GM19351 (cell line): Measurements from ENCODE around the gene SULT1B1.
"Not testable (repeated sequence)": the region's sequence is repeated elsewhere in the genome, so short reads cannot be mapped to it uniquely, and the experiment has no call there.

ENCODE experiments used
- ATAC-seq: cut with Tn5 transposase; IDR thresholded peaks from one replicate; pipeline ENCODE4 v1.9.1; 2021; ENCODE audit warnings: mild to moderate bottlenecking, moderate library complexity; ENCODE audit not compliant: unreplicated experiment

Gene SULT1B1

DNA sequence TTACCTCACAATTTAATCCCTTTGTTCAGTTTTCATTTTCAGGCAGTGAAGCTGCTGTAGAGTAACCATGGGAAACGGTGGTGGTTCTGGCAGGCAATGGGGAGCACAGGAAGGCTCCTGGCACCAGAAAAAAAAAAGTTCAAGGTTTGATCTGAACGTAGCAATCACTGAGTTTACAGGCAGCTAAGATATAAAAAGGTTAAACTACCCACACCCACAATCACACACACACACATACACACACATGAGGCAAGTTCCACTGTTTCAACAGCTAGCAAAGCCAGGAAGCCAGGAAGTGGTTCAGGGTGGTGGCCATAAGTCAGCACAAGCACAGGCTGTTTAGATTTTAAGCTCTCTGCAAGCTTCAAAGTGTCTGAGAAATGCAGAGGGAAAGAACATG is at the start of gene SULT1B1:
Gene SULT1B1 (minus strand): TSS at position 166 of the 400 bp plus-strand sequence. CDS start 5,403 bp downstream, outside the sequence.
- ATAC-seq, result no peak

DNA sequence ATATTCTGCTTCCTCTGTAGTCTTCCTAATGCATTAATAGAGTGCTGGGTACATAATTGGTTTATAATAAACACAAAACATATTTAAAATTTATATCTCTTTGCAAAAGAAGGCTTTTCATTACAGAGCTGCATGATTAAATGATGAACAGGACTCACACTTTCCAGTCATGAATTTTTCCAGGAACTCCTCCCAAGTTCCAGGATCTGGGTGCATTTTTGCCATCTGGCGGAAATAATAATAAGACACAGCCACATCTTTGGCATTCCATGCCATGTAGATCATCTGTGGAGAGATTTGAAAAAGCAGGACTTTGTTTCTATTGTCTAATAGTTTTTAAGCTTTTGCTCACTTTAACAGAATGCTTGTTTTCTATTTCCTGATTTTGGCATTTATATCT is 40.2 kb upstream of the SULT1B1 start:
- ATAC-seq, result no peak

DNA sequence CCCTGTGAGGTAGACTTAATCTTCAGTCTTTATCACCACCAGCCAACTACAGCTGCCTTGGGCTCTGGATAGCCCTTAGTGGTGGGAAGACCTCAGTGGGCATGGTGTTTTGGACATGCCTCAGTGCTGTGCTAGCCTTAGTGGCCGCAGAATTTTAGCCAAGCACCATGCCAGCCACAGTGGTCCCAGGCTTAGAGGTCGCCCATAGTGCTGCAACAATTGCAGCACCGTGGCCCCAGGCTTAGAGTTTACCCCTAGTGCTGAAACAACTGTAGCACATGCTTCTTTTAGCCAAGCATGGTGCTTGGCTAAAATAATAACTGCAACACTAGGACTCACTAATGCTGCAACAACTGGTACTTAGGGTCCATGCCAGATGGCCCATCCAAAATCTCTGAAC is 38.9 kb upstream of the SULT1B1 start:
- no peak for ATAC-seq

DNA sequence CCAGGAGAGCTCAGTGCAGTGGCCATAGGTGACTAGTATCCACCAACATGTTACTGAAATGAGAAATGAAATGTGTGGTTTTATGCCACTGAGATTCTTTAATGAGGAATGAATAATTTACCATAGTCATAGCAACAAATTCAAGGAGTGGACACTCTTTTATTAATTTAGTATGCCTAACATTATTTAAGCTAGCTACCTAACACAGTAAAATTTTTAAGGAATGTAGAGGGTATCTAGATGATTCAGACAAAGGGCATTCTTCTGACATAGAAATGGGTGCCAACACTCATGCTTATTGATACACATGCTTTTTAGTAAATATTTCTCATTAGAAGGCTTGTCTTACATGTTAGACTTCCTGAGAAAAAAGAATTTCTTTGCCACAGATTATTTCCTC is 33.3 kb upstream of the SULT1B1 start:
- ATAC-seq, result no peak

DNA sequence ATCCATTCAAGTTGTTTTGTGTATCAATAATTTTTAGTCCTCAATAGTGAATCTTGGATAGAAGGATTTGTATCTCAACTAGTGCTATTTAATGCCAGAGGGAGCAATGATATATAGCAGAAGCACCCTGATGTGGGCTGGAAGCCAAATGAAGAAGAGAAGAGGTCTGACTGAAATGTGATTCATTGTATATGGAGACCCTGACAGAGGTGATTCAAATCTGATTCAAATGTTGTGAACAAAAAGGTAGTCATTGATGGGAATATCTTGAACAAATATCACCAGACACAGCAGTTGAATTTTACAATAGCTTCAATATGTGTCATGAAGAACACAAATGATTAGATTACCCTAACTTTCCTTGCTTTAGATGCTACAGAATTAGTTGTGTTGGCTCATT is 27.5 kb upstream of the SULT1B1 start:
- ATAC-seq, result no peak

DNA sequence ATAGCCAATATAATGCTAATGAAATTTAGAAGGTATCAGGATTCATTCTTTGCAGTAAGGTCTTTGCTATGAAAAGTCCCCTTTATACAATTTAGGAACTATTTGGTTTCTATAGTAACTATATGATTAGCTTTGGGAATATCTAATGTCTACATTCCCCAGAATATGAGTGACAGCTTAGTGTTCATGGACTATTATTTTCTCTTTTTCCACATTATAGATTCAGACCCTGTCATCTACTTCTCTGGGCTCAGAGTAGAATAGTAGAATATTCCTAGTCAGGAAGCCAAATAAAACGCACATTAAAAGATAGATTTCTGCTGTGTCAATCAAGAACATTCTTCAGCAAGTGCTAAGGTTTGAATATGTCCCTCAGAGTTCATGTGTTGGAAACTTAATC is 26.1 kb upstream of the SULT1B1 start:
- ATAC-seq, result no peak

DNA sequence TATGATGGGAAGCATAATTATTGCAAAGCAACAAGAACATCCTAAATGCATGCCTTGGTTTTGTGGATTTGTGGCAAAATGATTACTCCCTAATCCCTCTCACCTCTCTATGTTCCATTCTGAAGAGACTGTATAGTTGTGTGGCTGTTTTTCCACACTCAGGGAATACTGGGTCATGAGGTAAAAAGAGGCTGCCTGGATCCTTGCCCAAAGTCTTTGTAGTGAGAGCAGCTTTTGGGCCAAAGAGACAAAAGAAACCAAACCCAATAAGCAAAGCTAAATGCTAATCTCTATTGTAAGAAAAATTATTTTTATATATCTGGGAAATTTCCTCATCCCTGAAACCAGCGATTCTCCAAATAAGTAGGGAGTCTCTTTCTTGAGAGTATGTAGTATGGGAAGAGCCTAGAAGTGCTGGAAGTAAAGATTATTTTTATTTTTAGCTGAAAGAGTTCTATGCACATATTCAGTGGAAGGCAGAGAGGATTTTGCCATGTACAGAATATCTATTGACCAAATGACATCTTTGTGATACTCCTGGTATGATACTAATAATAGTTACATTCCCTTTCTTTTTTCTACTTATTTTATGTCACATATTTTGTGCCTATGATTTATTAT is 24.9 kb upstream of the SULT1B1 start:
- ATAC-seq, result no peak

DNA sequence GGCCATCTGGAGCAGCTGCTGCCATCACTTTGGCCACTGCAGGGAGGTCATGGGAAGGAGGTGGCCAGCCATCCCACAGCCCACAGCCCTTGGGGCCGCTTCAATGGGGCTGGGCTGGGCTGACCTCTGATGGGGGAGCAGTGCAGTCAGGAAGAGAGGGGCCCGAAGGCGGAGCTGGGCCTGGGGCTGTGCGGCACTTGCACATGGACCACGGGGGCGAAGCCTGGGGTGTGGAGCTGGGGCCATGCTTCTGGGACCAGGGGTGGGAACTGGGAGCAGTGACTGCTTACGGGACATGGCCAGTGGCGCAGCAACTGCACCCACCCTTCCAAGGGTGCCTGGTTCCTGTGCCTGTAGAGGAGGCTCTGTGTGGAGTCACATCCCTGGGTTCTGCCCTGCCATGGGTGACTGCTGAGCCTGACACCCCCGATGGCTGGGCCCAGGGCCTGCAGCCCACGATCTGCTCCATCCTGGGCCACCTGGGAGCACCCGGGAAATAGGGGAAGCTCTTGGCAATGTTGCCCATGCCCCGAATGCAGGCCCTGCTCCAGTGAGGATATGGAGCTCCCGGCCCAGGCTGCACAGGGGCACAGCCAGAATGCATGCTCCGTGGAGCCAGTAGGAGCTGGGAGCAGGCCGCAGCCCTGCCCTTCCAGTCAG is 22.4 kb upstream of the SULT1B1 start:
- no peak for ATAC-seq

DNA sequence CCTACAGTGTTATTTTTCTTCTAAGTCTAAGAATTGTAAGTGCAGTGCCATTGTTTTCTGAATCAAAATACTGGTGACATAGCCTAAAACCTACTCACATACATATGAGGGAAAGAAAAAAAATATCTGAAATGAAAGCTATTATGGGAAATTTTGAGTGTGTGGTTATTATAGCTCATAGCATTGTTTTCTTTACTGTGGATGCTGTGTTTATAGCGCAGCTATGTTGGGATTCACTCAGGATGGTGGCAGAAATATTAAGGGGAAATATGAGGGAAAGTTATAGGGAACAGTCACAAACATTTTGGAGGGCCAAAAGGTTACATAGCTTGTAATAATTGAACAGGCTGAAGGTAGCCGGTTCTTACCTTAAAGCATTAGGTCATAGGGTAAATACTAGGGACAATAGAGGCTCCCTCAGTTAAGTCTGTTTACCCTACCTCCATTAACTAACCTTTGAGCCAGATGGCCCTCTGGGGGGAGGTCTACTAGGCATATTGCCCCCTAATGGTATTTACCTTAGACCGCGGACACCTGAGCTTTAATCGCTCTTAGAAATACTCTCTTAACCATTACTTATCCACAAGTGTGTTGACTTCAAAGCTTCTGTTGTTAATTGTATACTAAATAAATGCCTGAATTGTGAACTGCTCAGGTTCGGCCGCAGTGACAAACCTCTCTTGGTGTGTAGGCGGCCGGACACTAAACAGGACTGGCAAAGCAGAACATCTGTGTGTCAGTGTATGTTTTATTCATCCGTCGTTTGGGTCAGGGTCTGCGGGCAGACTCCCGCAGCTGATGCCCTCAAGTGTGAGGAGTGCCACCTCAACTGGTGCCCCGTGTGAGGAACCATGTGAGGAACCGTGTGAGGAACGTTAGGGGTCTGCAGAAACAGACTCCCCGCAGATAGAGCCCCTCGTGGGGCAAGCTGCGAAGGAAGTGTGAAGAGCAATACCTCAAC is 21.3 kb upstream of the SULT1B1 start:
- ATAC-seq, result no peak

DNA sequence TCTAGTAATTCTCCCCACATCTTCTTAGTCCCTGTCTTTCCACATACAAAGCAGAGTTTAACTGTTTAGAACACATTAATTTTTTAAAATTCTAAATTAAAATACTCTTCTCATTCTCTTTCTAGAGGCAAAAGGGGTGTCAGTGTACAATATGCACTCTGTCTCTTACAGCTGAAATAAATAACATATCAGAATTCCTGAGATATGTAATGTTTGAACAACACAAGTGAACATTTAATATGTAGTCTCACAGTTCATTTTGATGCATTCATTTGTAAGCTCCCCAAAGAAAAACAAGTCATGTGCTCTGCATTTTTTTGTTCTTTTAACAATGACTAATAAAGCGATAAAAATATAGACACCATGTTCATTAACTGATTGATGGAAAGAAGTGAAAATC is 19.7 kb upstream of the SULT1B1 start:
- ATAC-seq, result no peak

DNA sequence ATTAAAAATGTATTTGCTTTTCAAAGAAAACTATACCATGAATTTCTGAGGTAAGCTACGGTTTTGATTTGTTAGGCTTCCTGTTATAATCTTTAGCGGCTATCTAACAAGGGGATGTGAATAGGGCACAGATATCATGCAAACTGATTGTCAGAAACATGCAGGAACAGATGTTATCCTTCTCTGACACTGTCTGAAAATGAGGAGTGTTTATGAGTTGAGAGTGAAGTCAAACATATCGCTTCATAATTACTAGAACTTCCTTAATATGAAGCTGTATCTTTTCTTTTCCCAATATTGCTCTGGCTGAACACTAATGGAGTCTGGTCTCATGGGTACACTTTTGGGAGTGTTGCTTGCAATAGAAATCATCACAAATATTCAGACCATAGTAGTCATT is 16.3 kb upstream of the SULT1B1 start:
- no peak for ATAC-seq

DNA sequence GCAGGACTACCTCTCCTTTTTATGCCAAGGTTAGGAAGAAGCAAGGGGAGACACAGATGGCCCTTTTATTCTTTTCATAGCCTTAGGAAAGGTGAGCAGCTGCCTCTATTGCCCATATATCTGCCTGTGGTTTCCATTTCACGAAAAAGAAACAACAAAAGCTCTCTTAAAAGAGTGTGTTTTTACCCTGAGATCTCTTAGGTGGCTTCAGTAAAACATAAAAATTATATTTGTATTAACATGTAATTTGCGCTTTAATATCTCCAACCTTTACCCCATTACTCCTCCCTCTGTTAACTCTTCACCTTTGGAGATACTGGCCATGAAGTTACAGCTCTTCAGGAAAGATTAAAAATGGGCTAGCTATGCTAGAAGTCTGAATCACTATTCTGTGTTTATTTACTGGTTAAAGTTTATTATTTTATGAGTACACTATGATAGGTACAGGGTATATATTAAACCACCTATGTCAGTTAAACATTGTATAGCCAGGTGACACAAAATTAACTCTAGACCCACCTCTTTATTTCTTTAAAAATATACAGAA is 15.0 kb upstream of the SULT1B1 start:
- no peak for ATAC-seq

DNA sequence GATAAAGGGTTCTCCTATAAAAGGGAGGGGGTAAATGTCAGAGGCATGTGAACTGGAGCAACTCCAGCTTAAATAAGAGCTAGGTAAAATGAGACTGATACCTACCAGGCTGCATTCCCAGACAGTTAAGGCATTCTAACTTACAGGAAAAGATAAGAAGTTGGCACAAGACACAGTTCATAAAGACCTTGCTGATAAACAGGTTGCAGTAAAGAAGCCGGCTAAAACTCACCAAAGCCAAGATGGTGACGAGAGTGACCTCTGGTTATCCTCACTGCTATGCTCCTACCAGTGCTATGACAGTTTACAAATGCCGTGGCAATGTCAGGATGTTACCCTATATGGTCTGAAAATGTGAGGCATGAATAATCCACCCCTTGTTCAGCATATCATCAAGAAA is 13.1 kb upstream of the SULT1B1 start:
- no peak for ATAC-seq

DNA sequence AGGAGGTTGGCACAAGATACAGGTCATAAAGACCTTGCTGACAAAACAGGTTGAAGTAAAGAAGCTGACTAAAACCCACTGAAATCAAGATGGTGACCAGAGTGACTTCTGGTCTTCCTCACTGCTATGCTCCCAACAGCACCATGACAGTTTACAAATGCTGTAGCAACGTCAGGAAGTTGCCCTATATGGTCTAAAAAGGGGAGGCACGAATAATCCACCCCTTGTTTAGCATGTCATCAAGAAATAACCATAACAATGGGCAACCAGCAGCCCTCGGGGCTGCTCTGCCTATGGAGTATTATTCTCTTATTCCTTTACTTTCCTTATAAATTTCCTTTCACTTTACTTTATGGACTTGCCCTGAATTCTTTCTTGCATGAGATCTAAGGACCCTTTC is 8.1 kb upstream of the SULT1B1 start:
- not testable (repeated sequence) for ATAC-seq

DNA sequence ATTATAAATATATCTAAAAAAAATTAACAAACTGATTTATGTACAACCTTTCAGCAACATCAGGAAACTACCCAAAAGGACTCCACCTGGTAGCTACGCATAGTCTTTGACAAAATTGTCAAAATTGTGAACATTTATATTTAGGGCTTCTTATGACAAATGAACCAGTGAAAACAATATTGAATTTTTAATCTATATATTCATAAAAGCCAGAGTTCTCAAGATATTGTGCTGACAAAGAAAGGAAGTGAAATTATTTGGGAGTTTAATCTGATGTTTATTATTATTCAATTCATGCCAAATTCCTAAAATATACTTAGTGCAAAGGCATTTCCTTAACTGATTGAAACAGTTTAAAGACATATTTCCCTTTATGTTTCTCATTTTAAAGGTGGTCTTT is 5.3 kb upstream of the SULT1B1 start:
- ATAC-seq, result no peak

DNA sequence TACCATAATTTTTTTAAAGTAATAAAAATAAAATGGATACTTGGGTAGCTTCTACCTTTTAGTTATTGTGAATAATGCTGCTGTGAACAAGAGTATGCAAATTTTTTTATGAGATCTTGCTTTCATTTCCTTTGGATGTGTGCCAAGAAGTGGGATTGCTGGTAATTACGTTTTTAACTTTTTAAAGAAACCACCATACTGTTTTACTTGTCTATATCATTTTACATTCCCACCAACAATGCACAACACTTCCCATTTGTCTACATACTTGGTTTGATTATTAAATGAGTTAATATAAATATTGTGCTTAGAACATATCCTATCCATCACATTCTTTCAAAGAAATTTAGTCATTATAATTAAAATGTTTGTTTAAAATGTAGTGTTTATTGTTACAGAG is 3.9 kb upstream of the SULT1B1 start:
- no peak for ATAC-seq

DNA sequence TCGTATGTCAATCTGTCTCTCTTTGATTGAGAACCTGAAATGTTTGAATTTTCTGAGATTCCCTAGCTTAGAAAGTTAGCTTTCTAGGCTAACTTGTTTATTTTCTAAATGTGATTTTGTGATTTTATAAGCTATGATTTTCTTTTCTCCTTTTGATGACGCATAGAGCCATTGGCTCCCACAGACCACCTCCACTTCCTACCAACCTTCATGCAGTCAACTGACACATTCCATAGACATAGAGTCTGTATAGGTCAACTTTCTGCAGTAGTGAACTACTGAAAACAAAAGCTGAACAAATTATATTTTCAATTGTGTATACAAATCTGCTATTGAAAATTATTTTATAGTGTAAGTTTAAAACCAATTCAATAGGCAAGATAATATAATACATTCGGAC is 2.8 kb upstream of the SULT1B1 start:
- ATAC-seq, result no peak

DNA sequence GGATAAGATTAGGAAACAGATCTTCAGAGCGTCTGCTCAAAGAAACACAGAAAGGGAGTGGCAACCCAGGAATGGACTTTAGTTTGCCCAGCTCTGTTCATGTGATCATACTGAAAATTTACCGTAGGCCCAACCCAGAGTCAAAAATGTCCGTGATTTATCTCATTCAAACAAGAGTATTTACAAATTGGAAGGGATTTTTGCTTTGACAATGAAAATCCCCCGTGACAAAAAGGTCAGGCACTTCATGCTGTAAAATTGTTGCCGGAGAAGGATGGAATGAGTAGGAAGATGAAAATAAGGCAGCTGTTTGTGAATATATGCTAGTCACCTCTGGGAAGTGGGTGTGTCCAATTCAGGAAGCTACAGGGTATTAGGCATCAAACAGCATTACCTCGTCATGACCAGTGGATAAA is 1.2 kb downstream of the SULT1B1 start:
- ATAC-seq, result no peak

DNA sequence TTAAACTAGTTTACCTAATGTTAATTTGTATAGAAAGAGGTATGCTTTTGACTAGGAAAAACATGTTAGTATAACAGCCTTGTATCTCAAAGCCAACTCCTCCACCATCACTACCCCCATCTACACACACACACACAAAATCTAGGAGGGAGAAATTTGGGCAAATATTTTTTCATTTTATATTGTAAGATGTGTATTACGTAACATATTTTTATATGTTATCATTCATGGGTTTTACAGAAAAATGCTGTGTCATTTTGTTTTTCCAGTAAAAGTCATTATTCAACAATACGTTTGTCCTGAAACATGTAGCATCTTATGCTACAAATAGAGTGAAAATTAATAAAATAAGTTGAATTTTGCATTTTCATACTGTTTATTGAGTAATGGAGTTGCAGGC is 3.0 kb downstream of the SULT1B1 start:
- no peak for ATAC-seq

DNA sequence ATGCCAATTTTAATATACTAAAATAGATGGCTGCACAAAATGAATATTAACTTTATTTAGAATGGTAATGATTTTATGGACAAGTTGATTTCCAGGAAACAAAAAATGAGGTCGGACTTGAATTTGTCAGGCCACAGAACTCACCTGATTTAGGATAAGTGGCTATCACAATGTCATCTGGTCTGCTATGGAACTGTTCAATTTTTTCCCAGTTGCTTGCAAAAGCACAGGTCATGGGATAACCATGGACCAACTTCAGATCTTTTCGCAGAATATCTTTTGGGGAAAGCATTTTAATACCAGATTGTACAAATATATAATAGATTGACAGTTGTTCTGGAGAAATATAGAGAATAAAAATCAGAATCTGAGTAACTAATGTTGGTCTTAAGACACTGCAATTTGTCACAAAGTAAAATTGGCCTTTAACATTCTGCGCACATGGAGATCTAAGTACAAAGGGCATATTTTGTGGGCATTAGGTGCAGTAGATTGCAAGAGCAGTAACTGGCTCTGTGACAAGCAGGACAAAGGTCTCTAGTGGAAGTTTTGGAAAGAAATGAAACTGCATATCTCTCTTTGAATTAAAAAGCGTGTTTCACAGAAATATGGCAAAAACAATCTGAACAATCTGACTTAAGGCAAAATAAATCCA is 5.4 kb downstream of the SULT1B1 start:
- no peak for ATAC-seq

DNA sequence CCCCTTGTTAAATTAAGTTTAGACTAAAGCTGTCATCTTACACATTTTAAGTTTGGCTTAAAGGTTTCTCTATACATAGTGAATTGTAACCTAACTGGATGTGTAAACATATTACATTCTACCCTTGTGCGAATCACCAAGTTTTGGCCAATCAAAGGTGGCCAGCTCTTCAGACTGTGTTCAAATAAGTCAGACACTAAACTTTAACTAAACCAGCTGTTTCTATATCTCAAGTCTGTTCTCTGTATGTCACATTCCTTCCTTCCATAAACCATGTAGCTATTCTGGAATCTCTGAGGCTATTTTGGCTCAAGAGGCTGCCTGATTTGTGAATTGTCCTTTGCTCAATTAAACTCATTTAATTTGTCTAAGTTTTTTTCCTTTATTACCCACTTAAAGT is 6.7 kb downstream of the SULT1B1 start:
- no peak for ATAC-seq
